ENCODE data around the gene TXNDC11. TPM values are rescaled to one million over a fixed set of nuclear protein-coding genes. Genes with fewer than 3 reads are reported as not detected.

TXNDC11 gene
- total and polyA plus RNA-seq, 3 donors from 2014 or later = 34.4 to 45.3 (median 42.3) TPM

- Histone ChIP-seq H3K9me3 (no peaks in the 10 kb centered on the region), H3K4me3 (no peak overlapping the region), H3K27me3 (no peaks in the 10 kb centered on the region), H3K27ac (no peak overlapping the region), H3K36me3 (ENCODE audit: low read depth, missing control alignments) (no peaks in the 10 kb centered on the region), H3K4me1 (no peaks in the 10 kb centered on the region)
- DNase-seq = no peak
- TF ChIP-seq CTCF (IDR thresholded peaks at IDR 0.05) (no peak), POLR2A (IDR thresholded peaks at IDR 0.05) (no peak)
- intact Hi-C loops (cut with DNase I; ENCODE audit: low total_unique reads) = no loop called here
- 46 to 69% methylated on average over 2 of the region's 2 CpGs for WGBS, 2 donors
Measured at GRCh38 chr16:11681556-11681955, 61.1 kb downstream of the TXNDC11 start.

GRCh38 chr16:11679941-11680911, 62.4 kb downstream of the TXNDC11 start:
- no peaks in the 10 kb centered on the region for H3K36me3 ChIP-seq (ENCODE audit: low read depth, missing control alignments)

GRCh38 chr16:11679250-11679649, 63.4 kb downstream of the TXNDC11 start:
- no peaks in the 10 kb centered on the region for H3K36me3 ChIP-seq (ENCODE audit: low read depth, missing control alignments)
- H3K27me3 ChIP-seq = no peaks in the 10 kb centered on the region
- DNase-seq = peak; percentile 47
- peaks cover 3% of the 10 kb centered on the region for H3K4me1 ChIP-seq
- WGBS, 2 donors = 63 to 89% methylated on average over 7 to 12 of the region's 13 CpGs
- H3K27ac ChIP-seq = no peak overlapping the region
- H3K4me3 ChIP-seq = no peak overlapping the region
- no peaks in the 10 kb centered on the region for H3K9me3 ChIP-seq
- intact Hi-C loops (cut with DNase I; ENCODE audit: low total_unique reads) = no loop called here
- no peak for TF ChIP-seq CTCF (IDR thresholded peaks at IDR 0.05)

More at GRCh38 chr16:11679941-11680911, 62.4 kb downstream of the TXNDC11 start:
- Histone ChIP-seq H3K4me1 (no peaks in the 10 kb centered on the region), H3K27ac (no peak overlapping the region), H3K9me3 (no peaks in the 10 kb centered on the region), H3K4me3 (no peak overlapping the region), H3K27me3 (no peaks in the 10 kb centered on the region)
- no peak for DNase-seq
- TF ChIP-seq POLR2A (IDR thresholded peaks at IDR 0.05) (no peak), CTCF (IDR thresholded peaks at IDR 0.05) (no peak)
- intact Hi-C loops (cut with DNase I; ENCODE audit: low total_unique reads) = no loop called here
- 81 to 85% methylated on average over 10 to 12 of the region's 12 CpGs for WGBS, 2 donors

GRCh38 chr16:11677959-11678881, 64.4 kb downstream of the TXNDC11 start:
- no peaks in the 10 kb centered on the region for H3K9me3 ChIP-seq
- peaks cover 14% of the 10 kb centered on the region for H3K4me1 ChIP-seq
- peak overlapping the region in 1 of 2 donors; percentile 50 for H3K27ac ChIP-seq
- no peak overlapping the region for H3K4me3 ChIP-seq
- TF ChIP-seq CTCF (IDR thresholded peaks at IDR 0.05) = no peak
- TF ChIP-seq POLR2A (IDR thresholded peaks at IDR 0.05) = no peak
- no peaks in the 10 kb centered on the region for H3K27me3 ChIP-seq
- intact Hi-C loops (cut with DNase I; ENCODE audit: low total_unique reads) = no loop called here
- DNase-seq = no peak
- WGBS, 2 donors = 79 to 80% methylated on average over 18 of the region's 18 CpGs
- no peaks in the 10 kb centered on the region for H3K36me3 ChIP-seq (ENCODE audit: low read depth, missing control alignments)

Measured in testis (tissue), 3 donors.